ENCODE measurements around the gene ZNF516. TPM values are rescaled to one million over a fixed set of nuclear protein-coding genes. Genes with fewer than 3 reads are reported as not detected.

Gene ZNF516
- total and polyA plus RNA-seq, 7 donors = 2.4 to 20.6 (median 9.6) TPM

- ATAC-seq (peak; percentile 57 to 75 (median 71)), DNase-seq (no peak)
- no peaks in the 10 kb centered on the region for H3K36me3 ChIP-seq (ENCODE audit: insufficient read depth in 1 of 2, low read depth in 1 of 2)
- WGBS, 3 donors = 12 to 17% (median 13%) methylated on average over 28 of the region's 28 CpGs
- peak overlapping the region; percentile 93 for H3K27ac ChIP-seq
- intact Hi-C loops (cut with DNase I) = loop anchor here in 1 of 2 donors (1.0 to 2.0 kb wide), 2 partner anchors 39 to 43 kb away; no protein-coding TSS in a partner anchor
- no peaks in the 10 kb centered on the region for H3K9me3 ChIP-seq
- H3K27me3 ChIP-seq (ENCODE audit: insufficient read depth in 3 of 3, low read length in 2 of 3) = no peaks in the 10 kb centered on the region
- H3K4me3 ChIP-seq = peak overlapping the region; percentile 73
- TF ChIP-seq CTCF (IDR thresholded peaks at IDR 0.05) = no peak
- peaks cover 68% of the 10 kb centered on the region for H3K4me1 ChIP-seq
These were observed 43.4 kb downstream of the ZNF516 start for GRCh38 chr18:76451396-76452331.

GRCh38 chr18:76450452-76451395, 44.3 kb downstream of the ZNF516 start:
- DNase-seq = peak; percentile 77 to 89
- Histone ChIP-seq H3K27ac (peak overlapping the region; percentile 93), H3K36me3 (ENCODE audit: insufficient read depth in 1 of 2, low read depth in 1 of 2) (no peaks in the 10 kb centered on the region), H3K9me3 (no peaks in the 10 kb centered on the region), H3K4me3 (peak overlapping the region; percentile 73), H3K4me1 (peaks cover 68% of the 10 kb centered on the region), H3K27me3 (ENCODE audit: insufficient read depth in 3 of 3, low read length in 2 of 3) (no peaks in the 10 kb centered on the region)
- TF ChIP-seq CTCF (IDR thresholded peaks at IDR 0.05) = no peak
- ATAC-seq = peak; percentile 65 to 86 (median 76)
- intact Hi-C loops (cut with DNase I) = loop anchor here in 1 of 2 donors (1.0 to 2.0 kb wide), 2 partner anchors 40 to 44 kb away; no protein-coding TSS in a partner anchor
- 2 to 3% (median 2%) methylated on average over 35 of the region's 35 CpGs for WGBS, 3 donors

GRCh38 chr18:76449111-76449453, 46.0 kb downstream of the ZNF516 start:
- Histone ChIP-seq H3K27ac (peak overlapping the region; percentile 93), H3K27me3 (ENCODE audit: insufficient read depth in 3 of 3, low read length in 2 of 3) (no peaks in the 10 kb centered on the region), H3K4me1 (peaks cover 68% of the 10 kb centered on the region), H3K4me3 (no peak overlapping the region), H3K36me3 (ENCODE audit: insufficient read depth in 1 of 2, low read depth in 1 of 2) (no peaks in the 10 kb centered on the region), H3K9me3 (no peaks in the 10 kb centered on the region)
- TF ChIP-seq CTCF (IDR thresholded peaks at IDR 0.05) = no peak
- no peak for DNase-seq
- WGBS, 3 donors = 80 to 87% (median 86%) methylated on average over 5 of the region's 5 CpGs
- intact Hi-C loops (cut with DNase I) = loop anchor here in 1 of 2 donors (5.0 kb wide), 1 partner anchor 37 kb away; no protein-coding TSS in a partner anchor
- ATAC-seq = no peak

- ATAC-seq = no peak
- H3K27ac ChIP-seq = peak overlapping the region; percentile 93
- H3K9me3 ChIP-seq = no peaks in the 10 kb centered on the region
- peaks cover 67% of the 10 kb centered on the region for H3K4me1 ChIP-seq
- 80 to 82% (median 81%) methylated on average over 16 of the region's 16 CpGs for WGBS, 3 donors
- no peaks in the 10 kb centered on the region for H3K27me3 ChIP-seq (ENCODE audit: insufficient read depth in 3 of 3, low read length in 2 of 3)
- no peak for TF ChIP-seq CTCF (IDR thresholded peaks at IDR 0.05)
- no peak overlapping the region for H3K4me3 ChIP-seq
- DNase-seq = no peak
- H3K36me3 ChIP-seq (ENCODE audit: insufficient read depth in 1 of 2, low read depth in 1 of 2) = no peaks in the 10 kb centered on the region
- intact Hi-C loops (cut with DNase I) = loop anchor here in 1 of 2 donors (5.0 kb wide), 1 partner anchor 36 kb away; no protein-coding TSS in a partner anchor
These were observed 46.6 kb downstream of the ZNF516 start for GRCh38 chr18:76448256-76449110.

All from psoas muscle (tissue), 8 donors.